T-helper 2 cell treated with Interferon-gamma antibody and Interleukin-4, amounts not matched to agents 100 ng/mL and 5 ng/mL, for 36 hours (primary cell): ENCODE results near the gene WWOX. TPM values are rescaled to one million over a fixed set of nuclear protein-coding genes. Genes with fewer than 3 reads are reported as not detected.

Source experiments
- intact Hi-C: fragments of 100-400 bp; cut with micrococcal nuclease; formaldehyde crosslinking; loops from one replicate; pipeline ENCODE4 v1.15.1; 2023
- total RNA-seq: library from RNA; stranded (reverse); gene quantifications from 2 replicates; pipeline ENCODE4 v1.2.3, GENCODE V29; 2022

The WWOX gene
- total RNA-seq, 1 donor from 2014 or later = 26.3 TPM

- intact Hi-C loops = no loop called here
Measured at GRCh38 chr16:78879011-78879410, 779.6 kb downstream of the WWOX start.

GRCh38 chr16:78882150-78882549 lies 782.7 kb downstream of the WWOX start:
- intact Hi-C loops = no loop called here

- intact Hi-C loops = no loop called here
Measured at GRCh38 chr16:78882751-78883150, 783.3 kb downstream of the WWOX start.

- intact Hi-C loops = no loop called here
Measured at GRCh38 chr16:78884204-78884603, 784.8 kb downstream of the WWOX start.

- intact Hi-C loops = no loop called here
Measured at GRCh38 chr16:78889346-78889745, 789.9 kb downstream of the WWOX start.

- intact Hi-C loops = loop anchor here (10.0 kb wide), 1 partner anchor 116 kb away; no protein-coding TSS in a partner anchor
Measured at GRCh38 chr16:78890373-78890895, 791.0 kb downstream of the WWOX start.

- intact Hi-C loops = loop anchor here (10.0 kb wide), 1 partner anchor 118 kb away; no protein-coding TSS in a partner anchor
Measured at GRCh38 chr16:78892951-78893733, 793.7 kb downstream of the WWOX start.

GRCh38 chr16:78894886-78895285 lies 795.4 kb downstream of the WWOX start:
- intact Hi-C loops = loop anchor here (10.0 kb wide), 1 partner anchor 120 kb away; no protein-coding TSS in a partner anchor

- intact Hi-C loops = loop anchor here (10.0 kb wide), 1 partner anchor 121 kb away; no protein-coding TSS in a partner anchor
Measured at GRCh38 chr16:78895681-78896080, 796.2 kb downstream of the WWOX start.

- intact Hi-C loops = loop anchor here (10.0 kb wide), 1 partner anchor 121 kb away; no protein-coding TSS in a partner anchor
Measured at GRCh38 chr16:78896280-78896679, 796.8 kb downstream of the WWOX start.

- intact Hi-C loops = loop anchor here (10.0 kb wide), 1 partner anchor 122 kb away; no protein-coding TSS in a partner anchor
Measured at GRCh38 chr16:78897299-78897698, 797.8 kb downstream of the WWOX start.

GRCh38 chr16:78900044-78900811 lies 800.8 kb downstream of the WWOX start:
- intact Hi-C loops = no loop called here

- intact Hi-C loops = no loop called here
Measured at GRCh38 chr16:78900966-78901365, 801.5 kb downstream of the WWOX start.

GRCh38 chr16:78902321-78902720 lies 802.9 kb downstream of the WWOX start:
- intact Hi-C loops = no loop called here

GRCh38 chr16:78903237-78903636 lies 803.8 kb downstream of the WWOX start:
- intact Hi-C loops = no loop called here

- intact Hi-C loops = no loop called here
Measured at GRCh38 chr16:78903843-78904242, 804.4 kb downstream of the WWOX start.

GRCh38 chr16:78906135-78906534 lies 806.7 kb downstream of the WWOX start:
- intact Hi-C loops = no loop called here

- intact Hi-C loops = no loop called here
Measured at GRCh38 chr16:78909226-78909625, 809.8 kb downstream of the WWOX start.

- intact Hi-C loops = no loop called here
Measured at GRCh38 chr16:78915811-78916345, 816.4 kb downstream of the WWOX start.

- intact Hi-C loops = no loop called here
Measured at GRCh38 chr16:78916928-78917545, 817.6 kb downstream of the WWOX start.

- intact Hi-C loops = no loop called here
Measured at GRCh38 chr16:78918805-78919305, 819.4 kb downstream of the WWOX start.
